Esophagus muscularis mucosa (tissue), 3 donors: ENCODE results near the gene CPXM1.

ENCODE experiments used
- EP300 ChIP-seq: sonication (generic); formaldehyde crosslinking; IDR thresholded peaks from one replicate; pipeline ENCODE4 v1.6.1; 2017; ENCODE audit warnings: antibody characterized with exemption
- TF ChIP-seq, protein P1 (sequence below), 3 experiments: fragments of 200-600 bp in 2 of 3; fragments of 450-650 bp in 1 of 3; sonication (generic) in 2 of 3; IDR thresholded peaks; one replicate each; pipeline ENCODE4 v1.5.1; 2017 to 2019; ENCODE audit warnings: antibody characterized with exemption in 3 of 3, mild to moderate bottlenecking in 2 of 3, moderate library complexity in 1 of 3

DNA sequence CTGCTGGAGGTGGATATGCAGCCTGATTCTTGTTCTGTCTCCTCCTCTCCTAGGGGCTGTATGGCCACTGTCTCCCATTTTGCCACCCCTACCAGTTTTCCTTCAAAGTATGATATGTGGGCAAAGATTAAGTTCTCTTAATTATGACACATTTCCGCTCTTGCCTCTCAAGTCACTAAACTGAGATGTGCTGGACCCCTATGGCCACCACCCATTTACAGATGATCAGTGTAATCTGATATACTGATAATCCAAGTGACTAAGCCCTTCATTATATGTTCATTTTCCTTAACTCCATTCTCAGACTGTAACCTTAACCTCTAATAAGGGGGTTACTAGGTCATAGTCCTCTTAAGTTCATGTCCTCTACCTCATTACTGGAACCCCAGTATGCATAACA is 13.6 kb upstream of the CPXM1 start:
- TF ChIP-seq, protein P1, sequence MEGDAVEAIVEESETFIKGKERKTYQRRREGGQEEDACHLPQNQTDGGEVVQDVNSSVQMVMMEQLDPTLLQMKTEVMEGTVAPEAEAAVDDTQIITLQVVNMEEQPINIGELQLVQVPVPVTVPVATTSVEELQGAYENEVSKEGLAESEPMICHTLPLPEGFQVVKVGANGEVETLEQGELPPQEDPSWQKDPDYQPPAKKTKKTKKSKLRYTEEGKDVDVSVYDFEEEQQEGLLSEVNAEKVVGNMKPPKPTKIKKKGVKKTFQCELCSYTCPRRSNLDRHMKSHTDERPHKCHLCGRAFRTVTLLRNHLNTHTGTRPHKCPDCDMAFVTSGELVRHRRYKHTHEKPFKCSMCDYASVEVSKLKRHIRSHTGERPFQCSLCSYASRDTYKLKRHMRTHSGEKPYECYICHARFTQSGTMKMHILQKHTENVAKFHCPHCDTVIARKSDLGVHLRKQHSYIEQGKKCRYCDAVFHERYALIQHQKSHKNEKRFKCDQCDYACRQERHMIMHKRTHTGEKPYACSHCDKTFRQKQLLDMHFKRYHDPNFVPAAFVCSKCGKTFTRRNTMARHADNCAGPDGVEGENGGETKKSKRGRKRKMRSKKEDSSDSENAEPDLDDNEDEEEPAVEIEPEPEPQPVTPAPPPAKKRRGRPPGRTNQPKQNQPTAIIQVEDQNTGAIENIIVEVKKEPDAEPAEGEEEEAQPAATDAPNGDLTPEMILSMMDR (IDR thresholded peaks at IDR 0.05): no peak
- no peak for TF ChIP-seq EP300
